ENCODE measurements around the gene RUNX1. TPM values are rescaled to one million over a fixed set of nuclear protein-coding genes. Genes with fewer than 3 reads are reported as not detected.

The RUNX1 gene
- total RNA-seq, 1 donor from 2014 or later: 2.2 TPM

DNA sequence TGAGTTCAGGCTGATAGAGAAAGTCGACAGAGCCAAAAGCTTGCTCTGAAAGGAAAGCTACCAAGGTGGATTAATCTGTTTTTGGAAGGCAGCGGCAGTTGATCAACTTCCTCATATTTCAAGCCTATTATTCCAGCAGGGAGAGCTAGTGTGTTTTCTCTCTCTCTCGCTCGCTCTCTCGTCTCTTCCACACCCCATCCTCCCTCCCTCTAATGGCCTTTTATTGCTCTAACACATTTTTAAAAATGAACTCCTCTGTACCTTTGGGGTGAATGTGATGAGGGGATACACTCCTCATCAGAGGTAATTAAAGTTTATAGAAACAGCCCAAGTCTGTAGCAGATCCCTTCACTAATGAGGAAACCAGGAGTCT is 253.9 kb downstream of the RUNX1 start:
- intact Hi-C loops (cut with micrococcal nuclease): no loop called here
- ATAC-seq: peak; percentile 31

DNA sequence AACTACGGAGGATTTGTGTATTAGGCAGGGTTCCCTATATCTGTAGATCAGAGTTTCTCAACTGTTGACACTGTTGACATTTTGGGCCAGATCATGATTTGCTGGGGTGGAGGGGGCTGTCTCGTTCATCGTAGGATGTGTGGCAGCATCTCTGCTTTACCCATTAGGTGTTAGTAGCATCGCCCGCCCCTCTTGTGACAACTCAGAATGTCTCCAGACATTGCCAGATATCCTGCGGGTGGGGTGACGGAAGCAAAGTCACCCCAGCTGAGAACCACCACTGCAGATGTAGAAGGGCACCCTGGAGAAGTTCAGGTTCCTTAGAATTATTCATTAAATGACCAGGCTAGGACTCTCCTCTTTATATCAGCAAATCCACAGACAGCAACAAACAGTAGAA is 254.4 kb downstream of the RUNX1 start:
- DNase-seq (no peak), ATAC-seq (no peak)
- intact Hi-C loops (cut with micrococcal nuclease): no loop called here

More for the DNA sequence above, 253.9 kb downstream of the RUNX1 start:
- no peak for DNase-seq

DNA sequence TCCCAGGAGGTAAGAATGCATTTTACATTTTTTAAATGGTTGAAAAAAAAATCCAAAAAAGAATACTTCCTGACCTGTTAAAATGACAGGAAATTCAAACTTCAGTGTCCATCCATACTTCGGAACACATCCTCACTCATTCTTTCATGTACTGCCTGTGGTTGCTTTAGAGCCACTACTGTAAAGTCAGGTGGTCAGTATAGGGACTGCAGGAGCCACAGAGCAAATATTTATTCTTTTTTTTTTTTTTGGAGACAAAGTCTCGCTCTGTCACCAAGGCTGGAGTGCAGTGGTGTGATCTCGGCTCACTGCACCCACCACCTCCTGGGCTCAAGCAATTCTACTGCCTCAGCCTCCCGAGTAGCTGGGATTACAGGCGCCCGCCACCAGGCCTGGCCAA is 255.6 kb downstream of the RUNX1 start:
- no peak for DNase-seq
- intact Hi-C loops (cut with micrococcal nuclease): no loop called here
- ATAC-seq: no peak

DNA sequence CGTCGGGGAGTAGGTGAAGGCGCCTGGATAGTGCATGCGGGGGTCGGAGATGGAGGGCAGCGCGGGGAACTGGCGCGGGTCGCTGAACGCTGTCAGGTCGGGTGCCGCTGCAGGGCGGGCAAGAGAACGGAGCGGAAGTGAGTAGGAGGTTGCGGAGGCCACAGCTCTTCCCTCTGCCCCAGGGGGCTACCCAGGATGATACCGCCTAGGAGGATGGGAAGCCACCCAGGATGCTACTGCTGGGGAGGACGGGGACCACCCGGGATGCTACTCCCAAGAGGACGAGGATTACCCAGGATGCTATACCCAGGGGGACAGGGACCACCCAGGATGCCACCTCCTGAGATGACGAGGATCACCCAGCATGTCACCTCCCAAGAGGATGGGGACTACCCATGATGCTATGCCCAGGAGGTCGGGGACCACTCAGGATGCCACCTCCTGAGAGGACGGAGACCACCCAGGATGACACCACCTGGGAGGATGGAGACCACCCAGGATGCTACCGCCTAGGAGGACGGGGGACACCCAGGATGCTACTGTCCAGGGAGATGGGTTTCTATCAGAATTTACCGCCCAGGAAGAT is 256.5 kb downstream of the RUNX1 start:
- intact Hi-C loops (cut with micrococcal nuclease): no loop called here
- no peak for DNase-seq
- ATAC-seq: no peak

DNA sequence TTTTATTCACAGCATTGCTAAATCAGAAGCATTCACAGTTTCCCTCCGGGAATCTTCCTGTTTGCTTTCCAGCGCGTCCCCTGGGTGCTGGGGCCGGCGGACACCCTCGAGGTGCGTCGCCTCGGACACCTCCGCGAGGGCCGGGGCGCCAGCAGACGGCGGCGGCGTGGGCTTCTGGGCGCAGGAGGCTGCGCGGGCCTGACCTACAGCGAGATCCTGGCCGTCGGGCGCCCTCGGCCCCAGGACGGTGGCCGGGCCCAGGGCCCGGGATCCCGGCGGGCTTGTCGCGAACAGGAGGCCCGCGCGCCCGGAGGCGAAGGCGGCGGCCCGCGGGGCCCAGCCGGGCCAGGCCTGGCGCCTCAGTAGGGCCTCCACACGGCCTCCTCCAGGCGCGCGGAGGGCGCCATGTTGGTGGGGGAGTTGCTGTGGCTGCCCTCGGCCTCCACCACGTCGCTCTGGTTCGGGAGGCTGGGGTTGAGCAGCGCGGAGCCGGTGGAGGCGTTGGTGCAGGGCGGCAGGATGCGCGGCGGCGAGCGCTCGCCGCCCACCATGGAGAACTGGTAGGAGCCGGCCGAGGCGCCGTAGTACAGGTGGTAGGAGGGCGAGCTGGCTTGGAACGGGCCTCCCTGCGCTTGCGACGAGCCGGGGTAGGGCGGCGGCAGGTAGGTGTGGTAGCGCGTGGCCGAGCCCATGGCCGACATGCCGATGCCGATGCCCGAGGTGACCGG is 257.2 kb downstream of the RUNX1 start:
- ATAC-seq (no peak), DNase-seq (no peak)
- intact Hi-C loops (cut with micrococcal nuclease): no loop called here

DNA sequence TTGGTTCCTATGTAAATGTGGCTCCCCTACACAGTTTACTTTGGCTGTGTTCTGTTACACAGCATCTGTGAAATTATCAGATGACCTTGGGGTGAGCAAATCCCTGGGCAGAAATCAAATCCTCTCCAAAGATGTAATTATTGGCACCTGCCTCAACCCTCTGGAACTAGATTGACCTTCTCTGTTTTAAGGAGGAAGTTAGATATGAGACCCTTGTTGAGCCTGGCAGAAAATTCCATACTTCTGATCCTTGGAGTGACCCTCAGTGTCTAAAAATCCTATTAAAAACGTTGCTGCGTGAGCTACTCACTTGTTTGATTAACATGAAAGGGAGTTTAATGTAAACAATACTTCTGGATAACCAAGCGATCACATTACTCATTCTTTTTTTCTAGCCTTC is 258.3 kb downstream of the RUNX1 start:
- DNase-seq: no peak
- intact Hi-C loops (cut with micrococcal nuclease): no loop called here
- no peak for ATAC-seq

DNA sequence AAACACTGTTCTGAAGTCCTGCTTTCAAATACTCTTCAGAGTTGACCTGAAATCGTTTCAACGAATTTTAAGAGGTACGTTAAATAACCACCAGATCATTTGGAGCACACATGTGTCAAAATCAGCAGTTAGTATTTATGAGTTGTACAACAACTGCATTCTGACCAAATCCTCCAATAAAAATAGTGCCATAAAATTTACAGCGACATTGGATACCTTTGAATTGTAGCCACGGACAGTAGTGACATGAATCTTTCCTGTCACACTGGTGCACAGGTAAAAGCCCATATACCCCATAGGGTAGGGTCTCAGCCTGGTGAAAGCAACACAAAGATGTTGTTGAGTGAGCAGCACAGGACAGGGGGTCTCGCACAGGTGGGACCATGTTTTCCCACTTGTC is 258.8 kb downstream of the RUNX1 start:
- DNase-seq: no peak
- intact Hi-C loops (cut with micrococcal nuclease): no loop called here
- ATAC-seq: no peak

DNA sequence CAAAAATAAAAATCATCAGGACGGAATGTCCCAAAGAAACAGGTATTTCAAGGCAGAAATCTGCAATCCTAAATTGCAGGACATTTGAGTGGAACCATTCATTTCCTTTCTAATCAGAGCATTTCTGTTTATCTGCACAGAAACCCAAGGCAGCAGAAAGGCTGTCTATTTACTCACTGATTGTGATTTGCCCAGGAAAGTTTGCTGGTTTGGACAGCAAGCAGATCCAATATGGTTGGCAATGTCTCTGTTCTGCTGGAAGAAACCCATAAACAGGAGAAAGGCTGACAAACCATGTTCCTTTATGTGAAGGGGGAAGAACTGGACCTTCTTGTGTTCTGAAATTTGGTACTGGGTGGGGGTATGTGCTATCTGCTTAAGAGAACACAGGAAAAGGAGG is 260.2 kb downstream of the RUNX1 start:
- ATAC-seq (no peak), DNase-seq (no peak)
- intact Hi-C loops (cut with micrococcal nuclease): no loop called here

DNA sequence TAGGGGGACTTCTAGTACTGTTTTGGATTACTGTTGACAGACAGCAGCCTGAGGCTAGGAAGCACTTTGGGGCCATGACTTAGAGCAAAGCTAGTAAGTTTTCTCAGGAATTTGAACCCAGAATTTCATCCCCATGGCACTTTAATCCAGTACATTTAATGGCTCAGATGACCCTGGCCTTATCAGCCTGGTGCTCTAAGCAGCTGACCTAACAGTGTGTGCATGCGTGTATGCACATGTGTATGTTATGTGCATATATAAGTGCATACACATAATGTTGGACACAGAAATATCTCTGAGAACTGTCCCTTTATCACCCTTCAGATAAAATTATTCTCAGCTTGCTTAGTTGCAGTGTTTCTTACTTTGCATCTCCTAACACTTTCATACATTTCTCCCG is 265.3 kb downstream of the RUNX1 start:
- ATAC-seq (no peak), DNase-seq (no peak)
- intact Hi-C loops (cut with micrococcal nuclease): no loop called here

DNA sequence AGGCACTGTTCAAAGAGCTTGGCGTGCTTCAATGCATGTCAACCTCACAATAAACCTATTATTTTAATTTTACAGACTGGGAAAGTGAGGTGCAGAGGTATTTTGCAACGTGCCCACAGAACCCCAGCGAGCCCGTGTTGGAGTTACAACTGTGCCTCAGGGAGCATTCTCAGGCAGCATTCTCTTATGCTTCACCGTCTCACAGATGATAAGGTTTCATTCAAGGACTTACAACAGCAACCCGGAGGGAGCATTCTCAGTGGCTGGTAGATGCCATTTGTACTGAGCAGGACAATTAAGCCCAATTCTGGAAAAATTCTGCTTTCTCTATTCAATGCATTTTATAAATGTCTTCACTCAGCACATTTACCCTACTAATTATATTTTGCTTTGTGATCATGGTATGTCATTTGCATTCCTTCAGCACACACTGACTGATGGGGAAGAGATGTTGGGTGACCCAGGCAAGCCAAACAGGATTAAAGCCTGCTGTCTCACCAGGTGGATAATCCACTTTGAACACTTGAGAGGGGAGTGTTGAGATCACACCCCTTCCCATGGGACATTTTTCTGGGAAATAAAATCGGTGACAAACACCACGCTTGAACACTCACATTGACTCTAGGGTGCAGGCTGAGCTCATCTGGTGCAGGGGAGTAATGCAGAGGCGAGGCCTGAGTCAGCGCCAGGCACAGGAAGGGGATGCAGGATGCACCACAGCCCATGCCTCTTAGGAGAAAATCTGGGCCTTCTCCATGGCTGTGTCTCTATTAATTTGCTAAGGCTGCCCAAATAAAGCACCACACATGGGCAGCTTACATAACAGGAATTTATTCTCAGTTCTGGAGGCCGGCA is 266.4 kb downstream of the RUNX1 start:
- DNase-seq (no peak), ATAC-seq (no peak)
- intact Hi-C loops (cut with micrococcal nuclease): no loop called here

DNA sequence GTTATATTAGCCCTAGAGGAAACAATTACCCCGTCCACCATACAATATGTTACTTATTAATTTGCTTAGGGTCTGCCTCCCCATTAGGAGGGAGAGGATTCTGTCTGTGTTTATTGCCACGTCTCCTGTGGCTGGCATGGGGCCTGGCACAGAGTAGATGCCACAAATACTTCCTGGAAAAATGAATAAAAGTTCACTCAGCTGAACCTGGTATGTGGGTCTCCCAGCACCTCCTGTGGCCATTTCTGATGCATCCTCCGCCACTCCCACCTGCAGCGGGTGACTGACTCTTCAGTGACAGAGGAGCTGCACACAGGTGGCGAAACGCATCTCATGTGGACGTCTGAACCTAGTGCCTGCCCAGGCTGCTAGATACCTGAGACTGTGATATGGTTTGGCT is 267.6 kb downstream of the RUNX1 start:
- no peak for ATAC-seq
- intact Hi-C loops (cut with micrococcal nuclease): no loop called here
- no peak for DNase-seq

DNA sequence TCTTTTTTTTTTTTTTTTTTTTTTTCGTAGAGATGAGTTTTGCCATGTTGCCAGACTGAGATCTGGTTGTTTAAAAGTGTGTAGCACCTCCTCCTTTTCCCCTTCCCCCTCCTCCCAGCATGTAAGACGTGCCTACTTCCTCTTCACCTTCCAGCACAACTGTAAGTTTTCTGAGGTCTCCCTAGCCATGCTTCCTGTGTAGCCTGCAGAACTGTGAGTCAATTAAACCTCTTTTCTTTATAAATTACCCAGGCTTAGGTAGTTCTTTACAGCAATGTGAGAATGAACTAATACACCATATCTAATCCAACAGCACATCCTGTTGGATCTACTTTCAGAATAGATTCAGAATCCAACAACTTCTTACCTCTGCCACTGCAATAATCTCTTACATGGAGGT is 269.2 kb downstream of the RUNX1 start:
- ATAC-seq (no peak), DNase-seq (no peak)
- intact Hi-C loops (cut with micrococcal nuclease): no loop called here

DNA sequence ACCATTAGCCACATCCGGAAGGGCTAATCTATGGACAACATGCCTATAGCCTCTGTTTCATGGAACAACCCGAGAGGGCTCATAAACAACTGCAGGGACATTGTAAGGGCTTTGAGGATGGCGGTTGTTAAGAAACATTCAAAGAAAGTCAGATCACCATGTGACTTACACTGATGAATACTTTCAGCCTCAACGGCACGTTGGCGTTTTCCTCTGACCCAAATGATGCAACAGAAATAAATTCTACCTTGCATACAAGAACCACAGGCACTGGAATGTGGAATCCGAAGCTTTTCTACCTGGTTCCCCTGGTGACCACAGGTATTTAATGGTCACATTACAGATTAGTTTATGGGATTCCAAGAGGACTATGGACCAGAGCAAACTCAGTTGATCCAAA is 273.3 kb downstream of the RUNX1 start:
- intact Hi-C loops (cut with micrococcal nuclease): no loop called here

DNA sequence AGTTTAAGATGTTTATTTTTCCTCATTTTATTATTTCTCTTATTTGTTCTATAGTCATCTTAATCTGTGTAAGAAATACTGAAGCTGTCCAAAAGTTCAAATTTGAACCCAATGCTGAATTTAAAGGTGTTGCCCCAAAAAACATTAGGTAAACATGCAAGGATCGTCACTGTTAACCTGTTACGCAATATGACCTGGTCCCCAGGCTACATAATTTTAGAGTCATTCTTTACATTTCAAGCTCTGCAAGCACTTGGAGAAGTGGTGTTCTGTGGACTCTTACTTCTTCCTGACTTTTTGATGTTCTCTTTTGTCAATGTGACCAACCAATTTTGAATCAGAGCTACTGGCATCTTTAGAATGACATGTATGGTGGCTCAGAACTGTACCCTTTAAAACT is 274.4 kb downstream of the RUNX1 start:
- ATAC-seq: no peak

More for the DNA sequence above, 273.3 kb downstream of the RUNX1 start:
- ATAC-seq: no peak
- no peak for DNase-seq

DNA sequence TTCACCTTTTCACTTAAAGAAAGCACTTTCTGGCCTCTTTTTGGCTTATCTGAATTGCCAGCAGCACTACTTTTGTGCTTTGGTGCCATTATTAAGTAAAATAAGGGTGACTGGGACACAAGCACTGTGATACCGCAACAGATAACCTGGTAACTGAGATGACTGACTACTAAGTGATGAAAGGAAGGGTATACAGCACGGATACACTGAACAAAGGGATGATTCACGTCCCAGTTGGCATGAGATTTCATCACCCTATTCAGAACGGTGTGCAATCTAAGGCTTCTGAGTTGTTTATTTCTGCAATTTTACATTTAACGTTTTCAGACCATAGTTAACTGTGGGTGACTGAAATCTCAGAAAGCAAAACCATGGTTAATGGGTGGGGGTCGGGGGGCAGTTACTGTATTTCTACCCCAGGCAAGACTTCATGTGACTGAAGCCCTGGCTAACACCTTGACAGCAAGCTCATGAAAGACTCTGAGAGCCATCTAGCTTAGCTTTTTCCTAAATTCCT is 277.5 kb downstream of the RUNX1 start:
- intact Hi-C loops (cut with micrococcal nuclease): no loop called here
- ATAC-seq (no peak), DNase-seq (no peak)

More for the DNA sequence above, 274.4 kb downstream of the RUNX1 start:
- intact Hi-C loops (cut with micrococcal nuclease): no loop called here
- DNase-seq: no peak

DNA sequence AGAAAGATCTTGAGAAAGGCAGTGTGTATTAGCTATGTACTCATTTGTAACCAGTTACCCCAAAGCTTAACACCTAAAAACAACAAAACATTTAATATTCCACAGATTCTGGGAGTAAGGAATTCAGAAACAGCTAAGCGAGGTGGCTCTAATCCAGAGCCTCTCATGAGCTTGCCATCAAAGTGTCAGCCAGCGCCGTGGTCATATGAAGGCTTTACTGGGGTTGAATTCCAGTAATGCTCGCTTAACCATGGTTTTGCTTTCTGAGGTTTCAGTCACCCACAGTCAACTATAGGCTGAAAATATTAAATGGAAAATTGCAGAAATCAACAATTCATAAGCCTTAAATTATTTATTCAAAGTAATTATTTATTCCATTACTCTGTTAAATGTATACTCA is 278.5 kb downstream of the RUNX1 start:
- DNase-seq (no peak), ATAC-seq (no peak)
- intact Hi-C loops (cut with micrococcal nuclease): no loop called here

DNA sequence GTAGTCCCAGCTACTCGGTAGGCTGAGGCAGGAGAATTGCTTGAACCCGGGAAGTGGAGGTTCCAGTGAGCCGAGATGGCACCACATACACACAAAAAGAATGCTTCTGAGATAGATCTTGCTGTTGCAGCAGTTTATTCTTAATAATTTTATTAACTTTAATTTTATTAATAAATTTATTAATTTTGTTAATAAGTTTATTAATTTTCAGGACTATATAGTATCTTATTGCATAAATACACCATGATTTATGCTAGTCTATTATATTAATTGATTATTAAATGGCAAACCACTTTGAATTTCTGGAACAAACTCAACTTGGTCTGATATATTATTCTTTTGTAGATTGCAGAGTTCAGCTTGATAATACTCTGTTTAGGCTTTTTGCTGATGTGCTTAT is 280.8 kb downstream of the RUNX1 start:
- intact Hi-C loops (cut with micrococcal nuclease): no loop called here
- ATAC-seq: no peak
- DNase-seq: no peak

DNA sequence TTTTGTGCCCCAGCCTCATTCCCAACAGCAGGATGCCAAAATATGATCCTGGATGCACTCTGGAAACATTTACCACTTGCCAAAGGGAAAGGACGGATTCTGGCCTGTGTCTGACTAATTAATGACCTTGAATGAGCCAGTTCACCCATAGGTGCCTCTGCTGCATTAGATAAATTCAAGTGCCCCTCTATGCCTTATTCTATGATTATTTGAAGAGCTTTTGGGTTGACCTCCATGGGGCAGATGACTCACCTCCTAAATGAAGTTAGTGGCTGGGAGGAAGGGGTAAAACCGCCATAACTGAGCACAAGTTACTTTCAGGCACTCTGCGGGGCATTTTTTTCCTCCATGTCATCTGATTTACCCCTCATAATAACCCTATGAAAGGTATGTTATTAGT is 282.2 kb downstream of the RUNX1 start:
- intact Hi-C loops (cut with micrococcal nuclease): no loop called here
- DNase-seq: no peak
- no peak for ATAC-seq

DNA sequence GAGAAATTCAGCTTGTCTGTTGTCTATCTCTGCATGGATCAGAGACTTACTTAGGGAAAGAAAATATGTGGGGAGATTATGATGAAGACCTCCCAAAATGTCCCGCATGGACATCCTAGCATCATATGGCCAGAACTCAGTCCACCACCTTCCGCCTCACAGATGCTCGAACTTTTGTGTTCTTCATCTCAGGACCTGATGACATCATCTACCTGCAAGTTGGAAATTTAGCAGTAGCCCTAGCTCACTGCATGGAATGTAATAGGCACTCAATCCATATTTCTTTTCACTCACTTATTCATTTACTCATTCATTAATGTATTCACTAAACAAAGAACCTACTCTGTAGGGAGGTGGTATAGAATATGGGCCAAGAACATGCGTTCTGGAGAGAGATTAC is 283.5 kb downstream of the RUNX1 start:
- DNase-seq: no peak
- intact Hi-C loops (cut with micrococcal nuclease): no loop called here

DNA sequence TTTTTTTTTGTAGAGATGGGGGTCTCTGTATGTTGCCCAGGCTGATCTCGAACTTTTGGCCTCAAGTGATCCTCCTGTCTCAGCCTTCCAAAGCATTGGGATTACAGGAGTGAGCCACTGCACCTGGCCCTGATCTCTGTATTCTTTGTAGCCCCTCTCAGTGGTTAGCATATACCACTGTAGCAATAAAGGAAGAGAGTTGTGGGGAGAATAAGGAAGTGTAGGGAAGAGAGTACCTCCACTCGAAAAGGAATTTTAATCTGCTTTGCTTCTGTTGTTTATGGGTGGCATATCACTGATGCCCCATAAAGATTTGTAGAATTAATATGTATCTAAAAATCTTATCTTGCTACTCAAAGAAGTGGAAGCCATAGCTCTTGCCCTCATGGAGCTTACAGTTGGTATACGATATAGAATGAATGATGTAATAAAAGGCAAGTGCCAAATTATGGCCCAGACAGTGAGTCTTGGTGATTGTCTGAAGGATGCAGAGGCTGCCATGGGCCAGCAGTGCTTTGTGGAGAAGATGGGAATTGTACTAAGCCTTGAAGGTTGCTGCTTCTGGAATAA is 284.3 kb downstream of the RUNX1 start:
- ATAC-seq: no peak
- intact Hi-C loops (cut with micrococcal nuclease): no loop called here
- no peak for DNase-seq

More for the DNA sequence above, 283.5 kb downstream of the RUNX1 start:
- ATAC-seq: no peak

Measured in left ventricle myocardium superior (tissue), 1 donor.